HepG2 (cell line): ENCODE results near the gene MCFD2. TPM values are rescaled to one million over a fixed set of nuclear protein-coding genes. Genes with fewer than 3 reads are reported as not detected.

Experiments
- ATAC-seq: fragments of 200-7000 bp; cut with Tn5 transposase; 3 replicates; pipeline ENCODE4 v1.9.1; 2020; ENCODE audit warnings: mild to moderate bottlenecking, moderate library complexity
- BruUV-seq: library from RNA; stranded (reverse); fragments of 400-500 nt; replicated peaks from 2 replicates; lab custom pipeline; 2021; lab: Mats Ljungman, UMichigan
- CTCF ChIA-PET: fragments of 300-600 bp; formaldehyde crosslinking; extraction: SDS; loops from one replicate; lab custom pipeline; 2021; ENCODE audit warnings: low total read pairs, inconsistent platforms, low intra/inter-chr PET ratio; lab: Yijun Ruan, JAX
- POLR2A ChIA-PET: fragments of 350-600 bp; sonication (Branson Sonifier 250); formaldehyde crosslinking; loops from one replicate; lab custom pipeline; 2020; ENCODE audit warnings: antibody characterized with exemption, inconsistent platforms; lab: Yijun Ruan, JAX
- DNase-seq: peaks from one replicate; pipeline ENCODE4 v3.0.0-alpha.2; 2015; ENCODE audit warnings: low spot score
- FAIRE-seq: peaks from 3 replicates; lab custom pipeline; 2011; peaks lifted over from hg19 to GRCh38; lab: Jason Lieb, UNC
- H2AFZ ChIP-seq: one replicate; pipeline ENCODE4 v1.6.1; 2011; ENCODE audit warnings: low read length, inconsistent platforms
- H3K27ac ChIP-seq: fragments of 300-600 bp; 3 replicates; pipeline ENCODE4 v1.8.0; 2011; ENCODE audit warnings: mixed run types, mild to moderate bottlenecking, mixed read lengths, low read length, inconsistent platforms; ENCODE audit not compliant: insufficient read depth; ENCODE audit errors: extremely low read length
- H3K27me3 ChIP-seq, 2 experiments: fragments of 200-600 bp in 1 of 2; 2 replicates in 1 of 2; 3 replicates in 1 of 2; pipeline versions ENCODE4 v1.6.0 to v1.8.0; 2011; ENCODE audit warnings: low read length in 2 of 2, mild to moderate bottlenecking in 2 of 2, moderate library complexity in 2 of 2, inconsistent platforms in 1 of 2; ENCODE audit not compliant: insufficient read depth in 2 of 2, control insufficient read depth in 1 of 2
- H3K36me3 ChIP-seq, 2 experiments: fragments of 200-600 bp in 1 of 2; replicated peaks in 1 of 2; 2 replicates in 1 of 2; 3 replicates in 1 of 2; pipeline versions ENCODE4 v1.5.1 to v1.8.0; 2011; ENCODE audit warnings: low read length in 2 of 2, inconsistent platforms in 1 of 2; ENCODE audit not compliant: insufficient read depth in 2 of 2, control insufficient read depth in 1 of 2
- H3K4me1 ChIP-seq: 2 replicates; pipeline ENCODE4 v1.5.1; 2012; ENCODE audit warnings: low read length, inconsistent platforms; ENCODE audit not compliant: insufficient read depth
- H3K4me2 ChIP-seq: 2 replicates; pipeline ENCODE4 v1.6.0; 2011; ENCODE audit warnings: low read depth, low read length, inconsistent platforms
- H3K4me3 ChIP-seq, 3 experiments: fragments of 200-600 bp in 1 of 3; sonication (generic), shearing (Covaris generic) in 1 of 3; replicated peaks in 1 of 3; 2 replicates each; pipeline ENCODE4 v1.5.1; 2011 to 2016; ENCODE audit warnings: low read length in 3 of 3, inconsistent platforms in 2 of 3, low read depth in 2 of 3, mild to moderate bottlenecking in 2 of 3, control low read depth in 1 of 3, mixed read lengths in 1 of 3; ENCODE audit not compliant: insufficient read depth in 1 of 3
- H3K79me2 ChIP-seq: one replicate; pipeline ENCODE4 v1.6.1; 2011; ENCODE audit warnings: low read length, inconsistent platforms; ENCODE audit not compliant: insufficient read depth
- H3K9ac ChIP-seq: 2 replicates; pipeline ENCODE4 v1.6.0; 2011; ENCODE audit warnings: mild to moderate bottlenecking, low read depth, low read length, inconsistent platforms; ENCODE audit not compliant: insufficient read depth
- H3K9me3 ChIP-seq: 2 replicates; pipeline ENCODE4 v1.5.1; 2012; ENCODE audit warnings: mild to moderate bottlenecking, low read length
- H4K20me1 ChIP-seq: 2 replicates; pipeline ENCODE4 v1.6.0; 2011; ENCODE audit warnings: inconsistent platforms, mild to moderate bottlenecking, low read length, moderate library complexity; ENCODE audit not compliant: insufficient read depth
- ATF5 ChIP-seq: sonication (generic); formaldehyde crosslinking; IDR thresholded peaks from 2 replicates; pipeline ENCODE4 v1.4.0; 2020; ENCODE audit warnings: mild to moderate bottlenecking, low read depth, missing genetic modification reagents
- CEBPG ChIP-seq: IDR thresholded peaks from 2 replicates; pipeline ENCODE4 v1.6.1; 2016
- DBP ChIP-seq: sonication (generic); formaldehyde crosslinking; IDR thresholded peaks from 2 replicates; pipeline ENCODE4 v1.4.0; 2020; ENCODE audit warnings: missing genetic modification reagents; ENCODE audit errors: not compliant biosample characterization
- HDAC6 ChIP-seq: fragments of 200-600 bp; sonication (generic); IDR thresholded peaks from 2 replicates; pipeline ENCODE4 v1.7.0; 2017; ENCODE audit warnings: mild to moderate bottlenecking, antibody characterized with exemption, low read length, low read depth
- KMT2B ChIP-seq: IDR thresholded peaks from 2 replicates; pipeline ENCODE4 v1.6.1; 2016; ENCODE audit warnings: missing genetic modification reagents, missing compliant biosample characterization
- RAD51 ChIP-seq: fragments of 450-650 bp; IDR thresholded peaks from 2 replicates; pipeline ENCODE4 v1.6.1; 2016; ENCODE audit warnings: borderline replicate concordance
- SAP130 ChIP-seq: IDR thresholded peaks from 2 replicates; pipeline ENCODE4 v1.6.1; 2016; ENCODE audit warnings: low read depth
- SIN3A ChIP-seq: IDR thresholded peaks from 2 replicates; pipeline ENCODE4 v1.6.1; 2011; ENCODE audit warnings: low read depth, mild to moderate bottlenecking, control low read depth, low read length, borderline replicate concordance
- SMAD3 ChIP-seq: sonication (generic); formaldehyde crosslinking; IDR thresholded peaks from 2 replicates; pipeline ENCODE4 v1.4.0; 2020; ENCODE audit warnings: missing genetic modification reagents
- TGIF2 ChIP-seq: IDR thresholded peaks from 2 replicates; pipeline ENCODE4 v1.6.1; 2016; ENCODE audit warnings: control low read depth, missing compliant biosample characterization
- USF2 ChIP-seq, 2 experiments: sonication (generic) in 1 of 2; formaldehyde crosslinking in 1 of 2; IDR thresholded peaks; 2 replicates each; pipeline versions ENCODE4 v1.5.1 to v1.6.1; 2011 to 2020; ENCODE audit warnings: borderline replicate concordance in 1 of 2, low read depth in 1 of 2, low read length in 1 of 2, mild to moderate bottlenecking in 1 of 2, missing genetic modification reagents in 1 of 2, moderate library complexity in 1 of 2
- ZNF263 ChIP-seq: sonication (generic); formaldehyde crosslinking; IDR thresholded peaks from 2 replicates; pipeline ENCODE4 v1.4.0; 2020; ENCODE audit warnings: missing genetic modification reagents
- ZNF329 ChIP-seq: sonication (generic); formaldehyde crosslinking; IDR thresholded peaks from 2 replicates; pipeline ENCODE4 v1.9.0; 2021; ENCODE audit warnings: low read depth, mild to moderate bottlenecking, missing genetic modification reagents
- ZNF34 ChIP-seq: sonication (generic); formaldehyde crosslinking; IDR thresholded peaks from 2 replicates; pipeline ENCODE4 v1.4.0; 2020; ENCODE audit warnings: mild to moderate bottlenecking, missing genetic modification reagents, borderline replicate concordance
- ZNF451 ChIP-seq: sonication (generic); formaldehyde crosslinking; IDR thresholded peaks from 2 replicates; pipeline ENCODE4 v1.5.0; 2020; ENCODE audit warnings: mild to moderate bottlenecking, missing genetic modification reagents
- ZNF512 ChIP-seq: sonication (generic); formaldehyde crosslinking; IDR thresholded peaks from 2 replicates; pipeline ENCODE4 v1.4.0; 2020; ENCODE audit warnings: mild to moderate bottlenecking, missing genetic modification reagents
- ZNF644 ChIP-seq: IDR thresholded peaks from 2 replicates; pipeline ENCODE4 v1.6.1; 2016; ENCODE audit warnings: low read depth
- ZNF713 ChIP-seq: sonication (generic); formaldehyde crosslinking; IDR thresholded peaks from 2 replicates; pipeline ENCODE4 v1.4.0; 2020; ENCODE audit warnings: mild to moderate bottlenecking, missing genetic modification reagents
- ZSCAN21 ChIP-seq: sonication (generic); formaldehyde crosslinking; IDR thresholded peaks from 2 replicates; pipeline ENCODE4 v1.8.0; 2022; ENCODE audit warnings: mild to moderate bottlenecking, missing genetic modification reagents, moderate library complexity, borderline replicate concordance
- WGBS: methylation state at CpG from one replicate; pipeline ENCODE4 v1.1.6; 2017; ENCODE audit warnings: low lambda C conversion rate; 5-methylcytosine and 5-hydroxymethylcytosine counted together
- in situ Hi-C: cut with HindIII; loops from 2 replicates; pipeline ENCODE4 v1.10.0; 2017; ENCODE audit warnings: low pct_unique_long_range_greater_than_20kb; ENCODE audit not compliant: extremely low pct_ligation_motif_present
- intact Hi-C: fragments of 100-400 bp; cut with micrococcal nuclease; formaldehyde crosslinking; loops from one replicate; pipeline ENCODE4 v1.10.0; 2022; ENCODE audit not compliant: unreplicated experiment
- polyA plus RNA-seq, 8 experiments: library from polyadenylated mRNA; depleted of rRNA in 3 of 8; stranded (reverse) in 7 of 8; unstranded in 1 of 8; fragments of >200 nt; fragmentation: Illumina TruSeq in 4 of 8; extraction: Trizol in 4 of 8; gene quantifications; 2 replicates each; pipeline versions ENCODE4 v1.2.1 to v1.2.3, GENCODE V29; 2011 to 2016; ENCODE audit warnings: low read depth in 4 of 8, missing spikeins in 1 of 8, mixed read lengths in 1 of 8; ENCODE audit not compliant: insufficient read depth in 1 of 8
- total RNA-seq, 5 experiments: library from RNA; depleted of rRNA; stranded (reverse); fragments of >200 nt; fragmentation: Illumina TruSeq; extraction: Trizol; gene quantifications; 2 replicates each; pipeline ENCODE4 v1.2.3, GENCODE V29; 2016; ENCODE audit warnings: low read depth in 1 of 5

MCFD2 gene
- total and polyA plus RNA-seq, 2 of the 13 experiments (the other 11 are each of a cell fraction or from before 2014, with no cell fraction given), result 183 to 232 TPM

GRCh38 chr2:46914578-46915230 lies 902 bp downstream of the MCFD2 start:
- no TSS peak for BruUV-seq
- Histone ChIP-seq H3K4me1 (peaks cover 71% of the 10 kb centered on the region), H3K79me2 (peaks cover 69% of the 10 kb centered on the region), H3K4me3 (peak overlapping the region; percentile 74 to 100 (median 79)), H4K20me1 (peaks cover 19% of the 10 kb centered on the region), H3K9ac (peak overlapping the region; percentile 98), H2AFZ (no peak overlapping the region), H3K4me2 (peak overlapping the region; percentile 95), H3K27ac (peak overlapping the region; percentile 89), H3K27me3 (no peaks in the 10 kb centered on the region; a peak in 1 of 5 replicates), H3K9me3 (no peaks in the 10 kb centered on the region), H3K36me3 (peaks cover 3 to 18% of the 10 kb centered on the region in 2 experiments)
- FAIRE-seq (no peak), DNase-seq (no peak), ATAC-seq (no peak)
- POLR2A ChIA-PET, result interaction anchor here (1.9 to 3.0 kb wide), 3 partner anchors 40 to 488 kb away, joined by 4 to 14 read pairs (median 5); partner anchors contain the start of gene MSH2
- intact Hi-C loops (loop anchor here (2.0 to 5.0 kb wide), 2 partner anchors 54 to 408 kb away; no protein-coding TSS in a partner anchor), in situ Hi-C loops (no loop called here)
- CTCF ChIA-PET, result no interaction called here
- WGBS, result 5% methylated on average over 11 of the region's 11 CpGs
- TF ChIP-seq USF2 (IDR thresholded peaks at IDR 0.05; ENCODE audit: low read depth, low read length) (no peak), USF2 (CRISPR knock-in tag; IDR thresholded peaks at IDR 0.05; ENCODE audit: borderline replicate concordance) (peak; percentile 50; the same call in 1 of the 2 replicates), ZNF512 (peak; percentile 48; the same call in 1 of the 2 replicates), ZNF34 (CRISPR knock-in tag) (peak; percentile 17; the same call in 1 of the 2 replicates), ZNF451 (no peak), TGIF2 (CRISPR knock-in tag) (peak; percentile 70), ZNF263 (CRISPR knock-in tag) (no peak), ATF5 (CRISPR knock-in tag) (0 out of 2 replicates have a peak, but pooled peaks have one; percentile 21), HDAC6 (no peak), CEBPG (CRISPR knock-in tag) (0 out of 2 replicates have a peak, but pooled peaks have one; percentile 6), SMAD3 (CRISPR knock-in tag) (no peak), SIN3A (0 out of 2 replicates have a peak, but pooled peaks have one; percentile 9), ZNF713 (CRISPR knock-in tag) (no peak), ZSCAN21 (0 out of 2 replicates have a peak, but pooled peaks have one; percentile 30), ZNF329 (CRISPR knock-in tag) (no peak), DBP (no peak), KMT2B (CRISPR knock-in tag) (0 out of 2 replicates have a peak, but pooled peaks have one; percentile 11), ZNF644 (CRISPR knock-in tag) (no peak), RAD51 (peak; percentile 68; the same call in 1 of the 2 replicates), SAP130 (CRISPR knock-in tag) (peak; percentile 27; the same call in 1 of the 2 replicates)
